Fibroblast of lung (primary cell): ENCODE data around the gene FBXO31. TPM values are rescaled to one million over a fixed set of nuclear protein-coding genes. Genes with fewer than 3 reads are reported as not detected.
A peak's percentile ranks its signal among the peaks of the same experiment; 100 is the strongest.

Experiments
- DNase-seq, 2 donors: peaks; one replicate each; pipeline versions ENCODE4 v3.0.0 to v3.0.0-alpha.2; 2010; ENCODE audit warnings: low read depth in 2 of 2
- H2AFZ ChIP-seq: 2 replicates; pipeline ENCODE4 v1.5.1; 2012; ENCODE audit warnings: low read length, control low read depth, inconsistent platforms
- H3K27ac ChIP-seq: 2 replicates; pipeline ENCODE4 v1.5.1; 2011; ENCODE audit warnings: low read length, control low read depth; ENCODE audit not compliant: insufficient read depth
- H3K27me3 ChIP-seq: 2 replicates; pipeline ENCODE4 v1.5.1; 2011; ENCODE audit warnings: mild to moderate bottlenecking, low read length; ENCODE audit not compliant: control insufficient read depth, insufficient read depth
- H3K36me3 ChIP-seq: 2 replicates; pipeline ENCODE4 v1.5.1; 2011; ENCODE audit warnings: low read length; ENCODE audit not compliant: control insufficient read depth, insufficient read depth
- H3K4me1 ChIP-seq: 2 replicates; pipeline ENCODE4 v1.5.1; 2011; ENCODE audit warnings: low read length; ENCODE audit not compliant: control insufficient read depth, insufficient read depth; ENCODE audit errors: extremely low read depth
- H3K4me2 ChIP-seq: 2 replicates; pipeline ENCODE4 v1.5.1; 2011; ENCODE audit warnings: low read length, control low read depth; ENCODE audit not compliant: insufficient read depth; ENCODE audit errors: extremely low read depth
- H3K4me3 ChIP-seq, 4 experiments: fragments of 200-600 bp in 1 of 4; sonication (generic) in 1 of 4; replicated peaks in 1 of 4; 2 replicates each; pipeline ENCODE4 v1.5.1; 2011 to 2016; ENCODE audit warnings: low read length in 4 of 4, low read depth in 3 of 4, mild to moderate bottlenecking in 3 of 4, control low read depth in 2 of 4, inconsistent platforms in 1 of 4, mixed read lengths in 1 of 4; ENCODE audit not compliant: insufficient read depth in 1 of 4; ENCODE audit errors: control extremely low read depth in 1 of 4
- H3K79me2 ChIP-seq: 2 replicates; pipeline ENCODE4 v1.5.1; 2012; ENCODE audit warnings: mild to moderate bottlenecking, low read length, inconsistent platforms; ENCODE audit not compliant: control insufficient read depth, insufficient read depth
- H3K9ac ChIP-seq: 2 replicates; pipeline ENCODE4 v1.5.1; 2011; ENCODE audit warnings: mild to moderate bottlenecking, low read length, control low read depth; ENCODE audit not compliant: insufficient read depth
- H3K9me3 ChIP-seq: 2 replicates; pipeline ENCODE4 v1.5.1; 2012; ENCODE audit warnings: low read depth, low read length; ENCODE audit not compliant: control insufficient read depth, insufficient read depth
- H4K20me1 ChIP-seq: 2 replicates; pipeline ENCODE4 v1.5.1; 2011; ENCODE audit warnings: low read length; ENCODE audit not compliant: control insufficient read depth, insufficient read depth; ENCODE audit errors: extremely low read depth
- EZH2 ChIP-seq: IDR thresholded peaks from 2 replicates; pipeline ENCODE4 v1.5.1; 2012; ENCODE audit warnings: low read length, control low read depth, mild to moderate bottlenecking; ENCODE audit errors: missing control alignments
- polyA plus RNA-seq, 2 donors: library from polyadenylated mRNA; depleted of rRNA in 1 of 2; stranded (reverse) in 1 of 2; unstranded in 1 of 2; fragments of >200 nt; gene quantifications; 2 replicates each; pipeline ENCODE4 v1.2.1, GENCODE V29; 2011 to 2012; ENCODE audit warnings: missing spikeins in 1 of 2
- total RNA-seq: library from RNA; depleted of rRNA; stranded (reverse); fragments of >200 nt; gene quantifications from 2 replicates; pipeline ENCODE4 v1.2.1, GENCODE V29; 2014
- TF ChIP-seq, protein P1 (sequence below), 2 donors: IDR thresholded peaks in 1 of 2; conservative IDR thresholded peaks in 1 of 2; 1 replicate in 1 of 2; 2 replicates in 1 of 2; pipeline ENCODE4 v1.5.1; 2011 to 2012; ENCODE audit warnings: low read length in 2 of 2, control low read depth in 1 of 2, inconsistent platforms in 1 of 2, low read depth in 1 of 2, mild to moderate bottlenecking in 1 of 2

Gene FBXO31
- total and polyA plus RNA-seq, 2 donors (not counting 1 experiment from before 2014, with no cell fraction given): 17.6 to 40.3 TPM

DNA sequence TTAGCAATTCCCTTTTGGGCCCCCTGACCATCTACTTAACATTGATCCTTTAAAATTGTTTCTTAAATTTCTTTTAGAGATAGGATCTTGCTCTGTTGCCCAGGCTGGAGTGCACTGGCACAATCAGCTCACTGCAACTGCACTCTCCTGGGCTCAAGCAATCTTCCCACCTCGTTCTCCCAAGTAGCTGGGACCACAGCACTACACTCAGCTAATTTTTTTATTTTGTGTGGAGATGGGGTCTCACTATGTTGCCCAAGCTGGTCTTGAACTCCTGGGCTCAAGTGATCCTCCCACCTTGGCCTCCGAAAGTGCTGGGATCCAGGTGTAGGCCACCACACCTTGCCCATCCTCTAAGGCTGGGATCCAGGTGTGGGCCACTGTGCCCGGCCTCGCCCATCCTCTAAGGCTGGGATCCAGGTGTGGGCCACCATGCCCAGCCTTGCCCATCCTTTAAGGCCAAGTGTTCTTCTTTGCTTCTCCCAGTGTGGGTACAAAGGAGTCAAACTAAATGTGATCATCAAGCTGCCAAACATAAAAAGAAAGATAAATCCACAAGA lies 79.5 kb downstream of the FBXO31 start:
- DNase-seq: no peak
- TF ChIP-seq, protein P1, sequence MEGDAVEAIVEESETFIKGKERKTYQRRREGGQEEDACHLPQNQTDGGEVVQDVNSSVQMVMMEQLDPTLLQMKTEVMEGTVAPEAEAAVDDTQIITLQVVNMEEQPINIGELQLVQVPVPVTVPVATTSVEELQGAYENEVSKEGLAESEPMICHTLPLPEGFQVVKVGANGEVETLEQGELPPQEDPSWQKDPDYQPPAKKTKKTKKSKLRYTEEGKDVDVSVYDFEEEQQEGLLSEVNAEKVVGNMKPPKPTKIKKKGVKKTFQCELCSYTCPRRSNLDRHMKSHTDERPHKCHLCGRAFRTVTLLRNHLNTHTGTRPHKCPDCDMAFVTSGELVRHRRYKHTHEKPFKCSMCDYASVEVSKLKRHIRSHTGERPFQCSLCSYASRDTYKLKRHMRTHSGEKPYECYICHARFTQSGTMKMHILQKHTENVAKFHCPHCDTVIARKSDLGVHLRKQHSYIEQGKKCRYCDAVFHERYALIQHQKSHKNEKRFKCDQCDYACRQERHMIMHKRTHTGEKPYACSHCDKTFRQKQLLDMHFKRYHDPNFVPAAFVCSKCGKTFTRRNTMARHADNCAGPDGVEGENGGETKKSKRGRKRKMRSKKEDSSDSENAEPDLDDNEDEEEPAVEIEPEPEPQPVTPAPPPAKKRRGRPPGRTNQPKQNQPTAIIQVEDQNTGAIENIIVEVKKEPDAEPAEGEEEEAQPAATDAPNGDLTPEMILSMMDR (conservative IDR thresholded peaks at IDR 0.05 in 1 of 2, IDR thresholded peaks at IDR 0.05 in 1 of 2; ENCODE audit: low read depth in 1 of 2, low read length in 2 of 2): no peak
- TF ChIP-seq EZH2: no peak
- H2AFZ ChIP-seq: no peak overlapping the region
- no peaks in the 10 kb centered on the region for H3K9me3 ChIP-seq
- H4K20me1 ChIP-seq: no peaks in the 10 kb centered on the region
- H3K36me3 ChIP-seq: no peaks in the 10 kb centered on the region
- H3K27me3 ChIP-seq: no peaks in the 10 kb centered on the region
- H3K79me2 ChIP-seq: no peaks in the 10 kb centered on the region
- no peak overlapping the region for H3K9ac ChIP-seq
- no peak overlapping the region for H3K4me2 ChIP-seq
- H3K27ac ChIP-seq: no peak overlapping the region
- H3K4me3 ChIP-seq: no peak overlapping the region
- no peaks in the 10 kb centered on the region for H3K4me1 ChIP-seq

DNA sequence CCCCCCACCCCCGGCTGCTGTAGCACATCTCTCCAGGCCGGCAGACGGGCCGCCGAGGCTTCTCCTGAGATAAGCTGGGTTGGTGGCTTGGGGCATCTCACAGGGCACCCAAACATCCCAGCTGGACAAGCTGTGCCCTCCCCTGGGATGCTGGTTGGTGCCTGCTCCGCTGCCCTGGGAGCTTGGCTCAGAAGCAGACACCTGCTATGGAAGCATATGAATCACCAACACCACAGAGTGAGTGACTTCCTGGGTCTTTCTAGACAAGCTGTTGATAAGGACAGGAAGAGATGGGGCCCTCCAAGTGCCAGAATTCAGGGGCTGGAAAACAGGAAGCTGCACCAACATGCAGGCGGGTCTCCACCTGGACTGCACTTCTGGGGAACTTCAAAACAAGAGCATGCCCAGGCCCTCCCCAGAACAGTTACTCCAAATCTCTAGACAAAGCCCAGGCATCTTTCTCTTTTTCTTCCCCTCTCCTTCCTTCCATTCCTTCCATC lies 80.1 kb downstream of the FBXO31 start:
- H2AFZ ChIP-seq: no peak overlapping the region
- no peak for TF ChIP-seq EZH2
- TF ChIP-seq, protein P1 (conservative IDR thresholded peaks at IDR 0.05 in 1 of 2, IDR thresholded peaks at IDR 0.05 in 1 of 2; ENCODE audit: low read depth in 1 of 2, low read length in 2 of 2): no peak
- H3K27ac ChIP-seq: no peak overlapping the region
- no peak overlapping the region for H3K4me3 ChIP-seq
- H4K20me1 ChIP-seq: no peaks in the 10 kb centered on the region
- H3K4me1 ChIP-seq: no peaks in the 10 kb centered on the region
- no peaks in the 10 kb centered on the region for H3K9me3 ChIP-seq
- H3K27me3 ChIP-seq: no peaks in the 10 kb centered on the region
- DNase-seq: peak in 1 of 2 donors; percentile 19
- no peak overlapping the region for H3K4me2 ChIP-seq
- H3K79me2 ChIP-seq: no peaks in the 10 kb centered on the region
- H3K9ac ChIP-seq: no peak overlapping the region
- H3K36me3 ChIP-seq: no peaks in the 10 kb centered on the region

DNA sequence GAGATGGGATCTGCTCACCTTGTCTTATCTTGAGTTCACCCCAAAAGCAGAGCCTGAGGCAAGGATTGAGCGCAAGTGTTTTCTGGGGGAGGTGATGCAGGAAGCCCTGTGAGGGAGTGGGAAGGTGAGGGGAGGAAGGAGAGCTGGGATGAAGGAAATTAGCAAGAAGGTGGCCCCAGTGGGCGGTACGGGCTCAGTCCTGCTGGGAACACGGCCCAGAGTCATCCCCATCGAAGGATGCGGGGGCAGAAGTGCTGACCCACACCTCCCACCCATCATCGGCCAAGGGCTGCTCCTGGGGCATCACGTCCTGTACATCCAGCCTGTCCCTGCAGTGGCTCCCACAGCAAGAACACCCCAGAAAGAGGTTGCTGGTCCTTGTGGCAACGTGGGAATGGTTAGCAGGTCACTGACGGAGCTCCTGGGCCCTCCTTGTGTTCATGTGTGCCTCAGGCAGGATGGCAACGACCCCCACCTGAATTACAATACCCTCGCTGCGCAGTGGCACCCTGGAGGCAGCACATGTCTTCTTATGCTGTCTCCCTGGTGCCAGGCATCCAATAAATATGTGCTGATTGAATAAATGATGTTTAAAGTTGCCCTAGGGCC lies 84.6 kb downstream of the FBXO31 start:
- Histone ChIP-seq H3K79me2 (no peaks in the 10 kb centered on the region), H3K27ac (no peak overlapping the region), H3K9ac (no peak overlapping the region), H3K27me3 (no peaks in the 10 kb centered on the region), H3K4me2 (no peak overlapping the region), H3K4me1 (no peaks in the 10 kb centered on the region), H3K36me3 (no peaks in the 10 kb centered on the region), H4K20me1 (no peaks in the 10 kb centered on the region), H2AFZ (no peak overlapping the region), H3K9me3 (no peaks in the 10 kb centered on the region), H3K4me3 (no peak overlapping the region)
- DNase-seq: no peak
- no peak for TF ChIP-seq EZH2
- TF ChIP-seq, protein P1 (conservative IDR thresholded peaks at IDR 0.05 in 1 of 2, IDR thresholded peaks at IDR 0.05 in 1 of 2; ENCODE audit: low read depth in 1 of 2, low read length in 2 of 2): no peak
